GM12878 (cell line): ENCODE measurements around the gene PPP1CC. TPM values are rescaled to one million over a fixed set of nuclear protein-coding genes. Genes with fewer than 3 reads are reported as not detected.

Experiments
- ATAC-seq: fragments of 200-7000 bp; cut with Tn5 transposase; 3 replicates; pipeline ENCODE4 v1.9.1; 2020; ENCODE audit warnings: mild to moderate bottlenecking, moderate library complexity
- BruUV-seq: library from RNA; stranded (reverse); fragments of 400-500 nt; replicated peaks from 2 replicates; lab custom pipeline; 2021; lab: Mats Ljungman, UMichigan
- CTCF ChIA-PET: fragments of 300-600 bp; sonication (Branson Sonifier 250); formaldehyde crosslinking; extraction: SDS; loops from one replicate; lab custom pipeline; 2021; ENCODE audit warnings: inconsistent platforms; lab: Yijun Ruan, JAX
- POLR2A ChIA-PET: fragments of 350-600 bp; formaldehyde crosslinking; extraction: SDS; loops from one replicate; lab custom pipeline; 2021; ENCODE audit warnings: inconsistent platforms; lab: Charles Lee
- RAD21 ChIA-PET: fragments of 300-600 bp; sonication (Branson Sonifier 250); formaldehyde crosslinking; loops from one replicate; lab custom pipeline; 2023; ENCODE audit warnings: antibody characterized with exemption; ENCODE audit not compliant: unreplicated experiment; lab: Charles Lee
- SMC1A ChIA-PET: fragments of 300-600 bp; sonication (Branson Sonifier 250); formaldehyde crosslinking; loops from one replicate; lab custom pipeline; 2023; ENCODE audit not compliant: unreplicated experiment, uncharacterized antibody; lab: Charles Lee
- DNase-seq: peaks from one replicate; pipeline ENCODE4 v3.0.0-alpha.2; 2011; ENCODE audit warnings: low read depth, low spot score
- FAIRE-seq: peaks from 3 replicates; lab custom pipeline; 2011; peaks lifted over from hg19 to GRCh38; lab: Jason Lieb, UNC
- H2AFZ ChIP-seq: 2 replicates; pipeline ENCODE4 v1.6.0; 2011; ENCODE audit warnings: low read depth, low read length, control low read depth; ENCODE audit not compliant: control insufficient read depth
- H3K27ac ChIP-seq: 2 replicates; pipeline ENCODE4 v1.5.1; 2011; ENCODE audit warnings: control low read depth; ENCODE audit not compliant: control insufficient read depth, insufficient read depth
- H3K27me3 ChIP-seq, 2 experiments: replicated peaks in 1 of 2; 2 replicates each; pipeline versions ENCODE4 v1.6.0 to v1.6.1; 2011; ENCODE audit warnings: low read length in 1 of 2; ENCODE audit not compliant: control insufficient read depth in 2 of 2, insufficient read depth in 2 of 2
- H3K36me3 ChIP-seq, 2 experiments: 2 replicates each; pipeline ENCODE4 v1.5.1; 2011; ENCODE audit warnings: low read length in 1 of 2; ENCODE audit not compliant: control insufficient read depth in 2 of 2, insufficient read depth in 2 of 2
- H3K4me1 ChIP-seq: 2 replicates; pipeline ENCODE4 v1.6.1; 2011; ENCODE audit warnings: mild to moderate bottlenecking, low read length, moderate library complexity, mixed read lengths; ENCODE audit not compliant: control insufficient read depth, insufficient read depth
- H3K4me2 ChIP-seq: 2 replicates; pipeline ENCODE4 v1.6.0; 2011; ENCODE audit warnings: control low read depth; ENCODE audit not compliant: control insufficient read depth, insufficient read depth
- H3K4me3 ChIP-seq: fragments of 200-600 bp; sonication (generic); 2 replicates; pipeline ENCODE4 v1.5.1; 2016
- H3K79me2 ChIP-seq: 2 replicates; pipeline ENCODE4 v1.6.0; 2011; ENCODE audit warnings: low read length; ENCODE audit not compliant: control insufficient read depth, insufficient read depth
- H3K9ac ChIP-seq: 2 replicates; pipeline ENCODE4 v1.8.0; 2011; ENCODE audit warnings: low read length, control low read depth, mixed read lengths; ENCODE audit not compliant: control insufficient read depth, insufficient read depth
- H3K9me3 ChIP-seq: replicated peaks from 3 replicates; pipeline ENCODE4 v1.5.1; 2011; ENCODE audit warnings: mild to moderate bottlenecking, low read length; ENCODE audit not compliant: control insufficient read depth, insufficient read depth
- H4K20me1 ChIP-seq: 2 replicates; pipeline ENCODE4 v1.6.0; 2011; ENCODE audit not compliant: control insufficient read depth, insufficient read depth
- ATF3 ChIP-seq: IDR thresholded peaks from 2 replicates; pipeline ENCODE4 v1.6.1; 2011; ENCODE audit warnings: low read depth, mild to moderate bottlenecking, low read length, moderate library complexity, borderline replicate concordance; ENCODE audit errors: extremely low read depth
- CREM ChIP-seq: IDR thresholded peaks from 2 replicates; pipeline ENCODE4 v1.6.1; 2014; ENCODE audit warnings: antibody characterized with exemption, low read depth
- EED ChIP-seq: sonication (generic); IDR thresholded peaks from 2 replicates; pipeline ENCODE4 v1.6.1; 2016; ENCODE audit warnings: antibody characterized with exemption, low read depth
- FOXM1 ChIP-seq: IDR thresholded peaks from 2 replicates; pipeline ENCODE4 v1.6.1; 2012; ENCODE audit warnings: low read depth, mild to moderate bottlenecking, inconsistent platforms, low read length, moderate library complexity
- IKZF1 ChIP-seq: fragments of 450-650 bp; conservative IDR thresholded peaks from 2 replicates; pipeline ENCODE4 v1.6.1; 2017; ENCODE audit warnings: antibody characterized with exemption, mild to moderate bottlenecking
- MXI1 ChIP-seq: fragments of 150-350 bp; IDR thresholded peaks from 2 replicates; pipeline ENCODE4 v1.6.1; 2011; ENCODE audit warnings: low read depth, mild to moderate bottlenecking, inconsistent platforms, low read length, improper control_type of control experiment
- NFXL1 ChIP-seq: fragments of 450-650 bp; IDR thresholded peaks from 2 replicates; pipeline ENCODE4 v1.6.1; 2017; ENCODE audit warnings: antibody characterized with exemption, mild to moderate bottlenecking, borderline replicate concordance
- PRDM15 ChIP-seq: fragments of 450-650 bp; formaldehyde crosslinking; IDR thresholded peaks from 2 replicates; pipeline ENCODE4 v1.4.0; 2020; ENCODE audit warnings: mild to moderate bottlenecking, moderate library complexity
- RCOR1 ChIP-seq: conservative IDR thresholded peaks from 2 replicates; pipeline ENCODE4 v1.6.1; 2012; ENCODE audit warnings: low read depth, low read length, improper control_type of control experiment
- SPI1 ChIP-seq: IDR thresholded peaks from 2 replicates; pipeline ENCODE4 v1.6.1; 2011; ENCODE audit warnings: low read depth, mild to moderate bottlenecking, low read length, moderate library complexity, borderline replicate concordance; ENCODE audit not compliant: insufficient read depth
- ZNF274 ChIP-seq: IDR thresholded peaks from one replicate; pipeline ENCODE4 v1.8.0; 2011; ENCODE audit not compliant: insufficient read length, insufficient read depth
- ZNF622 ChIP-seq: fragments of 450-650 bp; IDR thresholded peaks from 2 replicates; pipeline ENCODE4 v1.6.1; 2017; ENCODE audit warnings: mild to moderate bottlenecking, inconsistent platforms
- ZSCAN29 ChIP-seq: fragments of 450-650 bp; IDR thresholded peaks from 2 replicates; pipeline ENCODE4 v1.6.1; 2017; ENCODE audit warnings: mild to moderate bottlenecking, moderate library complexity
- WGBS: methylation state at CpG from one replicate; pipeline ENCODE4 v1.1.6; 2016; ENCODE audit warnings: low lambda C conversion rate; ENCODE audit not compliant: insufficient replicate concordance, insufficient coverage; ENCODE audit errors: missing lambda C conversion rate; 5-methylcytosine and 5-hydroxymethylcytosine counted together
- in situ Hi-C: fragments of 300-500 bp; cut with MboI; formaldehyde crosslinking; loops from 9 replicates; pipeline ENCODE4 v1.14.3; 2018; ENCODE audit warnings: mixed read lengths
- intact Hi-C: fragments of 100-400 bp; cut with micrococcal nuclease; formaldehyde crosslinking; loops from one replicate; pipeline ENCODE4 v1.14.2; 2022; ENCODE audit not compliant: unreplicated experiment
- polyA plus RNA-seq, 11 experiments: library from polyadenylated mRNA; depleted of rRNA in 4 of 11; unstranded in 6 of 11; stranded (reverse) in 5 of 11; fragments of >200 nt; fragmentation: Nextera tagmentation in 4 of 11; fragmentation: Illumina TruSeq in 1 of 11; extraction: Ambion mirVana in 4 of 11; extraction: Trizol in 1 of 11; gene quantifications; 1 replicate in 1 of 11; 2 replicates in 10 of 11; pipeline versions ENCODE4 v1.2.1 to v1.2.3, GENCODE V29; 2011 to 2016; ENCODE audit warnings: inconsistent platforms in 2 of 11, missing spikeins in 2 of 11, low read depth in 1 of 11
- total RNA-seq, 4 experiments: library from RNA; depleted of rRNA in 3 of 4; stranded (reverse); fragments of >200 nt in 3 of 4; fragmentation: Illumina TruSeq in 1 of 4; extraction: Trizol in 1 of 4; gene quantifications; 2 replicates each; pipeline versions ENCODE4 v1.2.1 to v1.2.3, GENCODE V29; 2013 to 2021
- TF ChIP-seq, protein P1 (sequence below): fragments of 450-650 bp; IDR thresholded peaks from 2 replicates; pipeline ENCODE4 v1.6.1; 2017; ENCODE audit warnings: mild to moderate bottlenecking, low read depth, inconsistent platforms; ENCODE audit not compliant: poor library complexity, severe bottlenecking

PPP1CC gene
- total and polyA plus RNA-seq, 10 of the 15 experiments (the other 5 are each of a cell fraction or from before 2014, with no cell fraction given): 64.4 to 279 (median 157) TPM

- intact Hi-C loops: no loop called here
- in situ Hi-C loops: no loop called here
- no peaks in the 10 kb centered on the region for H3K36me3 ChIP-seq
- no peaks in the 10 kb centered on the region; the same call in 2 of the 3 replicates for H3K9me3 ChIP-seq
- H3K9ac ChIP-seq: no peak overlapping the region
- H3K27ac ChIP-seq: no peak overlapping the region
- FAIRE-seq: no peak
- no peaks in the 10 kb centered on the region for H4K20me1 ChIP-seq
- POLR2A ChIA-PET: interaction anchor here (0.6 kb wide), 1 partner anchor 8 kb away, joined by 4 read pairs; no protein-coding TSS in a partner anchor
- no peak overlapping the region for H3K4me2 ChIP-seq
- DNase-seq: no peak
- no peak overlapping the region for H3K4me3 ChIP-seq
- H3K4me1 ChIP-seq: no peaks in the 10 kb centered on the region
- RAD21 ChIA-PET: no interaction called here
- H3K79me2 ChIP-seq: no peaks in the 10 kb centered on the region
- SMC1A ChIA-PET: interaction anchor here (0.9 to 1.8 kb wide), 3 partner anchors 10 to 132 kb away, joined by 3 to 4 read pairs (median 3); no protein-coding TSS in a partner anchor
- H2AFZ ChIP-seq: no peak overlapping the region
- no TSS peak for BruUV-seq
- no peak for ATAC-seq
- H3K27me3 ChIP-seq: no peaks in the 10 kb centered on the region
- WGBS: 83% methylated on average over 3 of the region's 3 CpGs
- CTCF ChIA-PET: no interaction called here
- TF ChIP-seq ZNF622 (no peak), ZSCAN29 (no peak), SPI1 (no peak), FOXM1 (no peak), ZNF274 (no peak), NFXL1 (no peak), RCOR1 (no peak), IKZF1 (no peak), EED (no peak), ATF3 (no peak), MXI1 (no peak), PRDM15 (CRISPR knock-in tag) (no peak), CREM (no peak)
- TF ChIP-seq, protein P1, sequence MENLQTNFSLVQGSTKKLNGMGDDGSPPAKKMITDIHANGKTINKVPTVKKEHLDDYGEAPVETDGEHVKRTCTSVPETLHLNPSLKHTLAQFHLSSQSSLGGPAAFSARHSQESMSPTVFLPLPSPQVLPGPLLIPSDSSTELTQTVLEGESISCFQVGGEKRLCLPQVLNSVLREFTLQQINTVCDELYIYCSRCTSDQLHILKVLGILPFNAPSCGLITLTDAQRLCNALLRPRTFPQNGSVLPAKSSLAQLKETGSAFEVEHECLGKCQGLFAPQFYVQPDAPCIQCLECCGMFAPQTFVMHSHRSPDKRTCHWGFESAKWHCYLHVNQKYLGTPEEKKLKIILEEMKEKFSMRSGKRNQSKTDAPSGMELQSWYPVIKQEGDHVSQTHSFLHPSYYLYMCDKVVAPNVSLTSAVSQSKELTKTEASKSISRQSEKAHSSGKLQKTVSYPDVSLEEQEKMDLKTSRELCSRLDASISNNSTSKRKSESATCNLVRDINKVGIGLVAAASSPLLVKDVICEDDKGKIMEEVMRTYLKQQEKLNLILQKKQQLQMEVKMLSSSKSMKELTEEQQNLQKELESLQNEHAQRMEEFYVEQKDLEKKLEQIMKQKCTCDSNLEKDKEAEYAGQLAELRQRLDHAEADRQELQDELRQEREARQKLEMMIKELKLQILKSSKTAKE: no peak
- TF ChIP-seq, all 136 proteins: peak for 0
Measured at GRCh38 chr12:110767863-110768262, 25.2 kb upstream of the PPP1CC start.
